HG02943 (cell line): ENCODE measurements around the gene GMPR2.
A peak's percentile ranks its signal among the peaks of the same experiment; 100 is the strongest.

Experiments
- ATAC-seq: cut with Tn5 transposase; IDR thresholded peaks from one replicate; pipeline ENCODE4 v1.9.1; 2021; ENCODE audit warnings: mild to moderate bottlenecking, low read depth, moderate library complexity; ENCODE audit not compliant: unreplicated experiment

The GMPR2 gene

GRCh38 chr14:24232645-24233537, at the start of gene GMPR2:
Gene GMPR2, plus strand, starts transcription at chr14:24232929. Its CDS starts 325 bp downstream, at chr14:24233254.
- ATAC-seq = peak; percentile 54

- no peak for ATAC-seq
These were observed 49.7 kb upstream of the GMPR2 start for GRCh38 chr14:24183014-24183481.

GRCh38 chr14:24184104-24184970, 48.4 kb upstream of the GMPR2 start:
- ATAC-seq = no peak

- no peak for ATAC-seq
These were observed 47.7 kb upstream of the GMPR2 start for GRCh38 chr14:24185026-24185425.

- no peak for ATAC-seq
These were observed 47.0 kb upstream of the GMPR2 start for GRCh38 chr14:24185741-24186140.

GRCh38 chr14:24186831-24187538, 45.7 kb upstream of the GMPR2 start:
- ATAC-seq = no peak

GRCh38 chr14:24187539-24187915, 45.2 kb upstream of the GMPR2 start:
- ATAC-seq = no peak

- peak; percentile 82 for ATAC-seq
These were observed 44.3 kb upstream of the GMPR2 start, which contains the start of gene IPO4 for GRCh38 chr14:24188251-24189058. Gene IPO4, minus strand, starts transcription at chr14:24188816. Its CDS starts 29 bp downstream, at chr14:24188787.

GRCh38 chr14:24189059-24189375, 43.7 kb upstream of the GMPR2 start:
- ATAC-seq = no peak

- no peak for ATAC-seq
These were observed 43.3 kb upstream of the GMPR2 start for GRCh38 chr14:24189460-24189859.

GRCh38 chr14:24190416-24190815, 42.3 kb upstream of the GMPR2 start:
- no peak for ATAC-seq

- ATAC-seq = no peak
These were observed 39.8 kb upstream of the GMPR2 start for GRCh38 chr14:24192933-24193332.

GRCh38 chr14:24194186-24194872, 38.4 kb upstream of the GMPR2 start:
- no peak for ATAC-seq

GRCh38 chr14:24194873-24195185, 37.9 kb upstream of the GMPR2 start:
- no peak for ATAC-seq

- peak; percentile 82 for ATAC-seq
These were observed 37.3 kb upstream of the GMPR2 start, which contains the start of gene TM9SF1 for GRCh38 chr14:24195186-24196070. Gene TM9SF1, minus strand, starts transcription at chr14:24195441. Its CDS starts 422 bp downstream, at chr14:24195019.

GRCh38 chr14:24196071-24197055, 36.4 kb upstream of the GMPR2 start:
- ATAC-seq = peak; percentile 18

GRCh38 chr14:24197056-24197450, 35.7 kb upstream of the GMPR2 start:
- no peak for ATAC-seq
